ENCODE measurements around the gene TMEM63A.
A peak's percentile ranks its signal among the peaks of the same experiment; 100 is the strongest.

Gene TMEM63A

GRCh38 chr1:225819346-225820192, 62.6 kb downstream of the TMEM63A start:
- H3K27me3 ChIP-seq (ENCODE audit: insufficient read depth, low read length, poor library complexity), result no peaks in the 10 kb centered on the region
- ATAC-seq (ENCODE audit: insufficient read depth, low read depth) (no peak), DNase-seq (no peak)
- H3K36me3 ChIP-seq (ENCODE audit: insufficient read depth, low read length), result no peaks in the 10 kb centered on the region
- no peaks in the 10 kb centered on the region for H3K9me3 ChIP-seq (ENCODE audit: insufficient read depth, low read length, severe bottlenecking)
- TF ChIP-seq EZH2 (IDR thresholded peaks at IDR 0.05; ENCODE audit: borderline replicate concordance, low read depth, low read length, severe bottlenecking) (no peak), CTCF (IDR thresholded peaks at IDR 0.05; ENCODE audit: borderline replicate concordance, extremely low read depth, low read length, poor library complexity, severe bottlenecking) (no peak)
- 0 out of 2 replicates have a peak, but pooled peaks cover 1% of the 10 kb centered on the region for H4K20me1 ChIP-seq (ENCODE audit: insufficient read depth, low read length)
- no peak overlapping the region for H3K9ac ChIP-seq (ENCODE audit: low read depth, low read length)
- H2AFZ ChIP-seq (ENCODE audit: low read depth, low read length), result no peak overlapping the region
- no peak overlapping the region for H3K4me2 ChIP-seq (ENCODE audit: insufficient read depth, low read length)
- no peaks in the 10 kb centered on the region for H3K4me1 ChIP-seq (ENCODE audit: insufficient read depth, low read length)
- H3K4me3 ChIP-seq (ENCODE audit: low read depth in 1 of 2, low read length in 2 of 2), result no peak overlapping the region
- no peaks in the 10 kb centered on the region for H3K79me2 ChIP-seq (ENCODE audit: insufficient read depth, low read length)
- H3K27ac ChIP-seq (ENCODE audit: low read length), result no peak overlapping the region

- H3K36me3 ChIP-seq (ENCODE audit: insufficient read depth, low read length), result no peaks in the 10 kb centered on the region
- TF ChIP-seq CTCF (IDR thresholded peaks at IDR 0.05; ENCODE audit: borderline replicate concordance, extremely low read depth, low read length, poor library complexity, severe bottlenecking) (no peak), EZH2 (IDR thresholded peaks at IDR 0.05; ENCODE audit: borderline replicate concordance, low read depth, low read length, severe bottlenecking) (no peak)
- no peak overlapping the region for H3K9ac ChIP-seq (ENCODE audit: low read depth, low read length)
- no peak overlapping the region for H2AFZ ChIP-seq (ENCODE audit: low read depth, low read length)
- H3K79me2 ChIP-seq (ENCODE audit: insufficient read depth, low read length), result no peaks in the 10 kb centered on the region
- no peaks in the 10 kb centered on the region for H3K9me3 ChIP-seq (ENCODE audit: insufficient read depth, low read length, severe bottlenecking)
- no peak overlapping the region for H3K4me3 ChIP-seq (ENCODE audit: low read depth in 1 of 2, low read length in 2 of 2)
- no peaks in the 10 kb centered on the region for H3K27me3 ChIP-seq (ENCODE audit: insufficient read depth, low read length, poor library complexity)
- H3K27ac ChIP-seq (ENCODE audit: low read length), result no peak overlapping the region
- DNase-seq, result no peak
- no peak overlapping the region for H3K4me2 ChIP-seq (ENCODE audit: insufficient read depth, low read length)
- 0 out of 2 replicates have a peak, but pooled peaks cover 3% of the 10 kb centered on the region for H4K20me1 ChIP-seq (ENCODE audit: insufficient read depth, low read length)
- no peak for ATAC-seq (ENCODE audit: insufficient read depth, low read depth)
- H3K4me1 ChIP-seq (ENCODE audit: insufficient read depth, low read length), result no peaks in the 10 kb centered on the region
Observed at GRCh38 chr1:225818229-225818628, 64.0 kb downstream of the TMEM63A start.

GRCh38 chr1:225817611-225818061, 64.5 kb downstream of the TMEM63A start:
- TF ChIP-seq EZH2 (IDR thresholded peaks at IDR 0.05; ENCODE audit: borderline replicate concordance, low read depth, low read length, severe bottlenecking) (no peak), CTCF (IDR thresholded peaks at IDR 0.05; ENCODE audit: borderline replicate concordance, extremely low read depth, low read length, poor library complexity, severe bottlenecking) (no peak)
- no peak overlapping the region for H3K4me3 ChIP-seq (ENCODE audit: low read depth in 1 of 2, low read length in 2 of 2)
- ATAC-seq (ENCODE audit: insufficient read depth, low read depth), result 0 out of 3 replicates have a peak, but pooled peaks have one; percentile 22

More at GRCh38 chr1:225817611-225818061, 64.5 kb downstream of the TMEM63A start:
- Histone ChIP-seq H3K4me1 (ENCODE audit: insufficient read depth, low read length) (no peaks in the 10 kb centered on the region), H3K27ac (ENCODE audit: low read length) (no peak overlapping the region), H3K9me3 (ENCODE audit: insufficient read depth, low read length, severe bottlenecking) (no peaks in the 10 kb centered on the region), H2AFZ (ENCODE audit: low read depth, low read length) (no peak overlapping the region), H3K27me3 (ENCODE audit: insufficient read depth, low read length, poor library complexity) (no peaks in the 10 kb centered on the region), H3K4me2 (ENCODE audit: insufficient read depth, low read length) (no peak overlapping the region), H4K20me1 (ENCODE audit: insufficient read depth, low read length) (0 out of 2 replicates have a peak, but pooled peaks cover 3% of the 10 kb centered on the region), H3K9ac (ENCODE audit: low read depth, low read length) (no peak overlapping the region), H3K36me3 (ENCODE audit: insufficient read depth, low read length) (no peaks in the 10 kb centered on the region), H3K79me2 (ENCODE audit: insufficient read depth, low read length) (no peaks in the 10 kb centered on the region)
- no peak for DNase-seq

Measured in DND-41 (cell line).